Neural progenitor cell (in vitro differentiated cells): ENCODE results near the gene GK.

Experiments used
- CTCF ChIP-seq: fragments of 200-600 bp; sonication (generic); IDR thresholded peaks from 2 replicates; pipeline ENCODE4 v1.5.1; 2017; ENCODE audit warnings: antibody characterized with exemption, mild to moderate bottlenecking
- EZH2 ChIP-seq: fragments of 200-600 bp; sonication (generic); IDR thresholded peaks from 2 replicates; pipeline ENCODE4 v1.6.1; 2017; ENCODE audit warnings: antibody characterized with exemption, mild to moderate bottlenecking, moderate library complexity
- EZH2phosphoT487 ChIP-seq: fragments of 200-600 bp; sonication (generic); IDR thresholded peaks from 2 replicates; pipeline ENCODE4 v1.6.1; 2017; ENCODE audit warnings: antibody characterized with exemption

- no peak for TF ChIP-seq CTCF
- no peak for TF ChIP-seq EZH2
- no peak for TF ChIP-seq EZH2phosphoT487
Observed at GRCh38 chrX:30663322-30663721, 10.1 kb downstream of the GK start.
